T47D (cell line): ENCODE results near the gene METTL5.
"Not testable (repeated sequence)": the region's sequence is repeated elsewhere in the genome, so short reads cannot be mapped to it uniquely, and the experiment has no call there.

Experiments used
- DNase-seq, 2 experiments: peaks; one replicate each; pipeline versions ENCODE4 v3.0.0 to v3.0.0-alpha.2; 2011 to 2012; ENCODE audit warnings: low read depth in 1 of 2, low spot score in 1 of 2
- JUND ChIP-seq: IDR thresholded peaks from 2 replicates; pipeline ENCODE4 v1.6.1; 2012; ENCODE audit warnings: low read depth
- in situ Hi-C: cut with HindIII; loops from 2 replicates; pipeline ENCODE4 v1.10.0; 2016; ENCODE audit warnings: low sequenced_read_pairs, low pct_unique_long_range_greater_than_20kb

The METTL5 gene

GRCh38 chr2:169824373-169825333 is at the start of gene METTL5:
METTL5 (minus strand) TSS chr2:169824905; CDS start chr2:169824597, 308 bp downstream.
- DNase-seq = peak; percentile 68 to 81
- no peak for TF ChIP-seq JUND
- in situ Hi-C loops = no loop called here

- in situ Hi-C loops = no loop called here
- TF ChIP-seq JUND = no peak
- DNase-seq = no peak
These were observed 47.3 kb upstream of the METTL5 start for GRCh38 chr2:169871994-169872393.

- in situ Hi-C loops, DNase-seq: not testable (repeated sequence)
These were observed 46.7 kb upstream of the METTL5 start for GRCh38 chr2:169871369-169871768.

GRCh38 chr2:169868951-169869350 is 44.2 kb upstream of the METTL5 start:
- in situ Hi-C loops = no loop called here

GRCh38 chr2:169867579-169867978 is 42.9 kb upstream of the METTL5 start:
- in situ Hi-C loops = no loop called here
- DNase-seq = no peak
- TF ChIP-seq JUND = no peak

More at GRCh38 chr2:169868951-169869350, 44.2 kb upstream of the METTL5 start:
- TF ChIP-seq JUND = no peak
- no peak for DNase-seq

GRCh38 chr2:169866230-169866629 is 41.5 kb upstream of the METTL5 start:
- in situ Hi-C loops, DNase-seq: not testable (repeated sequence)

GRCh38 chr2:169865492-169865891 is 40.8 kb upstream of the METTL5 start:
- in situ Hi-C loops = no loop called here
- TF ChIP-seq JUND = no peak
- no peak for DNase-seq

GRCh38 chr2:169862816-169863215 is 38.1 kb upstream of the METTL5 start:
- in situ Hi-C loops = no loop called here
- TF ChIP-seq JUND = no peak

GRCh38 chr2:169860149-169860548 is 35.4 kb upstream of the METTL5 start:
- DNase-seq = no peak
- TF ChIP-seq JUND = no peak
- in situ Hi-C loops = no loop called here

More at GRCh38 chr2:169862816-169863215, 38.1 kb upstream of the METTL5 start:
- no peak for DNase-seq

- DNase-seq = no peak
- in situ Hi-C loops = no loop called here
- no peak for TF ChIP-seq JUND
These were observed 34.7 kb upstream of the METTL5 start for GRCh38 chr2:169859423-169859822.

- in situ Hi-C loops = not testable (repeated sequence)
These were observed 30.9 kb upstream of the METTL5 start for GRCh38 chr2:169855281-169856258.

GRCh38 chr2:169853041-169853668 is 28.4 kb upstream of the METTL5 start:
- no peak for TF ChIP-seq JUND
- in situ Hi-C loops = no loop called here
- DNase-seq = no peak

More at GRCh38 chr2:169855281-169856258, 30.9 kb upstream of the METTL5 start:
- DNase-seq = not testable (repeated sequence)
